ENCODE measurements around the gene ATP6V0C.
"Not testable (repeated sequence)": the region's sequence is repeated elsewhere in the genome, so short reads cannot be mapped to it uniquely, and the experiment has no call there.

The ATP6V0C gene

GRCh38 chr16:2527071-2527783 is 13.5 kb downstream of the ATP6V0C start:
- no peak for DNase-seq

- no peak for DNase-seq
Observed at GRCh38 chr16:2527784-2528100, 14.0 kb downstream of the ATP6V0C start.

GRCh38 chr16:2528161-2529060 is 14.7 kb downstream of the ATP6V0C start:
- no peak for DNase-seq

GRCh38 chr16:2529061-2529931 is 15.5 kb downstream of the ATP6V0C start:
- no peak for DNase-seq

GRCh38 chr16:2529961-2530628 is 16.3 kb downstream of the ATP6V0C start:
- DNase-seq = no peak

- DNase-seq = no peak
Observed at GRCh38 chr16:2530629-2531318, 17.0 kb downstream of the ATP6V0C start.

- DNase-seq = no peak
Observed at GRCh38 chr16:2531371-2531695, 17.6 kb downstream of the ATP6V0C start, which contains the start of gene CEMP1. CEMP1 (minus strand) TSS chr16:2531408; CDS start chr16:2531073, 335 bp downstream.

- peak; percentile 66 to 99 (median 94) for DNase-seq
Observed at GRCh38 chr16:2531696-2532493, 18.1 kb downstream of the ATP6V0C start.

- peak in 32 of 51 donors; percentile 24 to 81 (median 51) for DNase-seq
Observed at GRCh38 chr16:2532494-2533141, 18.9 kb downstream of the ATP6V0C start.

GRCh38 chr16:2533142-2533755 is 19.5 kb downstream of the ATP6V0C start:
- DNase-seq = not testable (repeated sequence)

- DNase-seq = no peak
Observed at GRCh38 chr16:2533912-2534311, 20.2 kb downstream of the ATP6V0C start.

- not testable (repeated sequence) for DNase-seq
Observed at GRCh38 chr16:2534335-2534734, 20.6 kb downstream of the ATP6V0C start.

GRCh38 chr16:2535625-2536013 is 21.9 kb downstream of the ATP6V0C start:
- no peak for DNase-seq

- DNase-seq = peak; percentile 25 to 96 (median 89)
Observed at GRCh38 chr16:2537451-2538379, 24.0 kb downstream of the ATP6V0C start, which contains the start of gene PDPK1. PDPK1 (plus strand) TSS chr16:2538021; CDS start chr16:2538113, 92 bp downstream.

- DNase-seq = not testable (repeated sequence)
Observed at GRCh38 chr16:2539192-2539844, 25.6 kb downstream of the ATP6V0C start.

- peak in 15 of 51 donors; percentile 18 to 56 (median 35) for DNase-seq
Observed at GRCh38 chr16:2539845-2540458, 26.2 kb downstream of the ATP6V0C start.

Data from hypothalamus (tissue), 51 donors.